Gastroesophageal sphincter (tissue), 3 donors: ENCODE results near the gene SLC35F3.

Source experiments
- POLR2AphosphoS5 ChIP-seq: sonication (generic); formaldehyde crosslinking; IDR thresholded peaks from one replicate; pipeline ENCODE4 v1.6.1; 2017; ENCODE audit warnings: antibody characterized with exemption
- TF ChIP-seq, protein P1 (sequence below), 4 experiments: fragments of 200-600 bp in 2 of 4; fragments of 450-650 bp in 2 of 4; sonication (generic) in 1 of 4; IDR thresholded peaks; one replicate each; pipeline ENCODE4 v1.5.1; 2017 to 2019; ENCODE audit warnings: antibody characterized with exemption in 4 of 4, mild to moderate bottlenecking in 2 of 4, moderate library complexity in 2 of 4

DNA sequence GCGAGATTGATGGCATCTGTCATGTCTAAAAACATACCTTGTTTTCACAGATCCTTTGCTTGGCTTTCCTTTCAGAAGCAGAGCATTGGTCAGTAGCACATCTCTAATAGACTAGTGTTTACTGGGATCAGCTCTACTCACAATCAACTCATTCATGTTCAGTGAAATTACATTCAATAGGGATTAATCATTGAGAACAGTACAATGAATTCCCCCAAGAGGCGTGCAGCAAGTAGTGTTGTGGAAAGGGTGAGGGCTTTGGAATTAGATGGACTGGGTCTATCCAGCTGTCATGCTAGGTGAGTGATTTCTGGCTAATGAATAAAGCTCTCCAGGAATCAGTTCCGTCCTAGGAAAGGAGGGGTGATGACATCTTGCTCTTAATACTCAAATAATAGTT lies 313.6 kb downstream of the SLC35F3 start:
- TF ChIP-seq, protein P1, sequence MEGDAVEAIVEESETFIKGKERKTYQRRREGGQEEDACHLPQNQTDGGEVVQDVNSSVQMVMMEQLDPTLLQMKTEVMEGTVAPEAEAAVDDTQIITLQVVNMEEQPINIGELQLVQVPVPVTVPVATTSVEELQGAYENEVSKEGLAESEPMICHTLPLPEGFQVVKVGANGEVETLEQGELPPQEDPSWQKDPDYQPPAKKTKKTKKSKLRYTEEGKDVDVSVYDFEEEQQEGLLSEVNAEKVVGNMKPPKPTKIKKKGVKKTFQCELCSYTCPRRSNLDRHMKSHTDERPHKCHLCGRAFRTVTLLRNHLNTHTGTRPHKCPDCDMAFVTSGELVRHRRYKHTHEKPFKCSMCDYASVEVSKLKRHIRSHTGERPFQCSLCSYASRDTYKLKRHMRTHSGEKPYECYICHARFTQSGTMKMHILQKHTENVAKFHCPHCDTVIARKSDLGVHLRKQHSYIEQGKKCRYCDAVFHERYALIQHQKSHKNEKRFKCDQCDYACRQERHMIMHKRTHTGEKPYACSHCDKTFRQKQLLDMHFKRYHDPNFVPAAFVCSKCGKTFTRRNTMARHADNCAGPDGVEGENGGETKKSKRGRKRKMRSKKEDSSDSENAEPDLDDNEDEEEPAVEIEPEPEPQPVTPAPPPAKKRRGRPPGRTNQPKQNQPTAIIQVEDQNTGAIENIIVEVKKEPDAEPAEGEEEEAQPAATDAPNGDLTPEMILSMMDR (IDR thresholded peaks at IDR 0.05): no peak
- TF ChIP-seq POLR2AphosphoS5: no peak
